GM12864 (cell line): ENCODE results near the gene HS6ST3.

Experiments used
- DNase-seq: peaks from one replicate; pipeline ENCODE4 v3.0.0-alpha.2; 2011; ENCODE audit warnings: low read depth
- H3K4me3 ChIP-seq: 2 replicates; pipeline ENCODE4 v1.5.1; 2011; ENCODE audit warnings: mild to moderate bottlenecking, low read depth, low read length, control low read depth
- CTCF ChIP-seq: IDR thresholded peaks from 2 replicates; pipeline ENCODE4 v1.5.1; 2011; ENCODE audit warnings: low read depth, mild to moderate bottlenecking, moderate library complexity, low read length, control low read depth, inconsistent platforms; ENCODE audit errors: missing control alignments

HS6ST3 gene

DNA sequence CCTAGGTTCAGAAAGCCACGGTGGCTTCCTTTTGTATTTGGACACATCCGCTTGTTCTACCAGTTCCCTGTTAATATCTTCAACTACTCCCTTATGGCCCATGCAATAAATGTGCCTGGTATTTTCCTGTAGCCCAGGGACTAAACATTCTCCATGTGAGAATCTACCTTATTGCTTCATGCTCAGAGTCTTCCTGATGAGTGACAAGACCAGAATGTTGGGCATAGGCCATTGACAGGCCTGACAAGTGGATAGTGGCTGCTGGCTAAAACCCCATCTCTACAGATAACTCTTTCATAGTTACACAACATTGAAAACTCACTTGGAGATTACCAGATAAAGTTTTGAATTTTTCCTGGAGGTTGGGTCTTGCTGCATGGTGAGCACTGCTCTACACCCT, 449.9 kb downstream of the HS6ST3 start:
- TF ChIP-seq CTCF, result no peak
- no peak for DNase-seq
- H3K4me3 ChIP-seq, result no peak overlapping the region

GRCh38 chr13:96540670-96541069, 450.8 kb downstream of the HS6ST3 start:
- no peak for DNase-seq
- H3K4me3 ChIP-seq, result no peak overlapping the region
- TF ChIP-seq CTCF, result no peak

DNA sequence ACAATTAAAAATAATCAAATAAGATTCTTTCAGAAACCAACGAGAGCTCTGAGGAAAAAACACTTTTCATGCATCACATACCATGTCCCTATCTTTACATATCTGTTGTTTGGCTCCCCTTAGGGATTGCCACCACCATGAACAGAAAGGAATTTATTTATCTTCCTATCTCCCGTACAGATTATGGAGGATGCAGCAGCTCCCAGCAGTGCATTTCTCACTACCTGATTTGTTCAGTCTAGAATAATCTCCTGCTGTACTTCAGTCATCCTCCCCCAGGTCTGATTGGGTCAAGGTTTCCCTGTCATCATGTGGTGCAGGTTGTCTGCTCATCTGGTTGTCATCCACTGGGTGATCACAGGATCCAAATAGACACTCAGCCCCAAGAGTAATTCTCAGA, 453.1 kb downstream of the HS6ST3 start:
- DNase-seq, result no peak
- H3K4me3 ChIP-seq, result no peak overlapping the region
- TF ChIP-seq CTCF, result no peak

DNA sequence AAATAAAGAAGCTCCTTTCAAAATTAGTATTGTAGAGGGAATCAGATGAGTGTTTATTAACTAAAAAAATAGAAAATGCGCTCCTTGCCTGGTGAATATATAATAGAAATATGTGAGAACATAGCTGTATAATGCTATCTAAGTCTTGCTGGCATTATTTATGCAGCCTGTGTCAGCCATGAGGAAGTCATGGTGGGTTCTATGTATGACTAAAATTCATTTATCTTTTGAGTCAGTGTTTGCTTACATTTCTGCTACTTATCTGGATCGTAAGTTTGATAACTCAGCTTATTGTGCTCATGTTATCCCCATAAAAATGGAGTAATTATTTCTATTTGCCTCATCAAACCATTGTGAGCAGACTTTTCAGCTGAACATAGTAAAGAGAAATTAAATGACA, 455.1 kb downstream of the HS6ST3 start:
- DNase-seq, result no peak
- TF ChIP-seq CTCF, result no peak
- H3K4me3 ChIP-seq, result no peak overlapping the region

GRCh38 chr13:96546463-96546862, 456.6 kb downstream of the HS6ST3 start:
- H3K4me3 ChIP-seq, result no peak overlapping the region
- DNase-seq, result no peak
- TF ChIP-seq CTCF, result no peak

DNA sequence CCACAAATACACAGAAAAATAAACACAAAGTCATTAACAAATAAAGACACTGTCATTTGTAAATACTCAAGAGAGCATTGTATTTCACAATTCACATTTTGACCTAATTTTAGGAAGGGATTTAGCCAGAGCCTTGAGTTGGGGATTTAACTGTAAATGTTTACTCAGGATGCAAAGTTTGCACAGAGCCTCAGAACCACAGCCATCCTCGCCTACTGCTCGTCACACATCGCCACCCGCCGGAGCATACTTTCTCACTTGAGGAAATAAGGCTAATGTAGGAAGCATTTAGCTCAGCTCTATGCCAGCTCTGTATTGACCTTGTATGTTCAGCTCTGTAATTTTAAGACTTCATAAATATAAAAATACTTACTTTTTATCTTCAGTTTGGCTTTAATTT, 461.6 kb downstream of the HS6ST3 start:
- TF ChIP-seq CTCF, result no peak
- no peak for DNase-seq
- no peak overlapping the region for H3K4me3 ChIP-seq

DNA sequence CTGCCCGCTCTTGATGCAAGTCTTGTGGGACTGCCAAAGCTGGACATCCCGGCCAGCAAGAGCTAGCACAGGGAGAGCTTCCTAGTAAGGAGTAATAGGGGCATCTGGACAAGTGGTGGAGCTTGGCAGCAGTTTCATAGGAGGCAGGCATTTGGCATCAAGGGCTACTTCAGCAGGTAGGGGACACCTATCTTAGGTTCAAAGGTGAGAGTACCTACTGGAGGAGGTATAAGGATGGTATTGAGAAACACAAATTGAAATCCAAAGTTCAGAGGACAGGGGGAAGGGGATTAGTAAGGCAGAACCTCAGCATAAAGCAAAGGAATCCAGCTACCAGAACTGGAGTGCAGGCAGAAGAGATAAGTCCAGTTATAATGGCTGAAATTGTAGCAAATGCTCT, 462.7 kb downstream of the HS6ST3 start:
- DNase-seq, result no peak
- no peak for TF ChIP-seq CTCF
- H3K4me3 ChIP-seq, result no peak overlapping the region
